ENCODE data around the gene PLSCR3.

Gene PLSCR3

DNA sequence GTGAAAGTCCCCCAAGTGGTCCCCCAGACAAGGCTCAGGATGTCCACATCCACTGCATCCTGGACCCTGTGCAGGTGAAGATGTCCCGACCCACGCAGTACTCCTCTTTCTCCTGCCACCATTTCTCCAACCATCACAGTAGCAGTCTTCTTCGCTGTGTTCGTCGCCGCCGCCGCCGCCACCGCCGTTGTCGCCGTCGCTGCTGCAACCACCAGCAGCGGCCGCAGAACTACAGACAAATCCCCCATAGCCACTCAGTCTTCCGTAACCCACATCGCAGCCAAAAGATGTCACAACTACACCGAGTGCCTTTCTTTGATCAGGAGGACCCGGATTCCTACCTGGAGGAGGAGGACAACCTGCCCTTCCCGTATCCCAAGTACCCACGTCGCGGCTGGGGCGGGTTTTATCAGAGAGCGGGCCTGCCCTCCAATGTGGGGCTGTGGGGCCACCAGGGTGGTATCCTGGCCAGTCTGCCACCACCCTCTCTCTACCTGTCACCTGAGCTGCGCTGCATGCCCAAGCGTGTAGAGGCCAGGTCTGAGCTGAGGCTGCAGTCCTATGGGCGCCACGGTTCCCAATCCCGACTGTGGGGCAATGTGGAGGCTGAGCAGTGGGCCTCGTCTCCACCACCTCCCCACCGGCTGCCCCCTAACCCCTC lies 32.0 kb upstream of the PLSCR3 start:
- DNase-seq: no peak

DNA sequence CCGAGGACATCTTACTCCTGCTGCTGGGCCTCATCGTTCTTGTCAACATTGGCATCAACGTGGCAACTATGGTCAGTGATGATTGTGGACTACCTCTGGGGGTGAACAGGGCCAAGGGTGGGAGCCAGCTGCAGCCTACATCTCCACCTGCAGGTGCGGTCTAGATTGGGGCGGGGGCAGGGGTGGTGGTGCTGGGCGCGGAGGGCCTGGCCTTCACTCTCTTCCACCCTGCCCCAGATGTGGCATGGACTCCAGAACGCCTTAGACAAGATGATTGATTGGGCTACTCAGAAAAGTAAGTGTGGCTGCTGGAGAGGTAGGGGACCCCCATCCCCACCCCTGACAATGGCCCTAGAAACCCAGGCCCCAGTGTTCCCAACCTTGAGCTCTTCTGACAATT lies 31.4 kb upstream of the PLSCR3 start:
- DNase-seq: no peak

DNA sequence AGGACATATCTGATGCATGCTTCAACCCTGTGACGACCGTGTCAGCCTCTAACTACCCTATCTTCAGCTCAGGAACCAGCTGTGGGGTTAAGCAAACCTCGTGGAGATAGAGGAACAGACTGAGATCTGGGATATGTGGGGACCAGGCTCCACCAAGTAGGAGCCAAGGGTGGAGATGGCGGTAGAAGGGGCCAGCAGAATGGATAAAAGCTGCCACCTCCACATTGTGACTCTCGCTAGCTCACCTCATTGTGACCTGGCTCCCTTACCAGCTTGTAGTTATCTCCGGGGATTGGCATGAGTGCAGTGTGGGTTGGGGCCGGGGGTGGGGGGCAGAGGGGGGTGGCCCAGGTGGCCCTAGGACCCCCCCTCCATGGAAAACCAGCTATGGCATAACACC lies 31.0 kb upstream of the PLSCR3 start, which contains the start of gene SPEM2:
TSS of gene SPEM2 (plus strand) at position 301 of the 400 bp plus-strand sequence. CDS start at position 374, 73 bp downstream.
- no peak for DNase-seq

DNA sequence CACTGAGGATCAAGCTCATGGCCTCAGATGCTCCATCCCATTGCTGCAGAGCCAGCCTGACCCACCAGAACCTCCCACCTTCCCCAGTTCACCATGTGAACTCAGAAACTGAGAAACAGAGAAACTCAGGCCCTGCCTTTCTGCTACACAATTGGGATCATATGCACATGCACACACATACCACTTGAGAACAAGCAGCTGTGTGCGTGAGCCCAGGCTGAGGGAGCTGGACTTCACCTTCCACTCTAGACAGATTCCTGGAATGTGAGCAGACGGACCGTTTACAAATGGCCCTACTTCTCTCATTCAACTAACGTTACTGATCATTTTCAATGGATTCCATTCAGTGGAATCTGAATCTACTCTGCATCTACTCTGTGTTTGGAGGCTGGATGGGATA lies 29.4 kb upstream of the PLSCR3 start:
- DNase-seq: no peak

DNA sequence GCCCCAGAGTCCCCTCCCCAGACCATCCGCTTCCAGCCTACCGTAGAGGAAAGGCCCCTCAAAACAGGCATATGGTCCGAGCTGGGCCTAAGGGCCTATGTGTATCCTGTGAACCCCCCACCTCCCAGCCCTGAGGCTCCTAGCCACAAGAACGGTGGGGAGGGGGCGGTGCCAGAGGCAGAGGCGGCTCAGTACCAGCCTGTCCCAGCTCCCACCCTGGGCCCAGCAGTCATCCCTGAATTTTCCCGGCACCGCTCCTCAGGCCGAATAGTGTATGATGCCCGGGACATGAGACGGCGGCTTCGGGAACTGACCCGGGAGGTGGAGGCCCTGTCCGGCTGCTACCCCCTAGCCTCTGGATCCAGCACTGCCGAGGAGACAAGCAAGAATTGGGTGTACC lies 26.9 kb upstream of the PLSCR3 start:
- no peak for DNase-seq

DNA sequence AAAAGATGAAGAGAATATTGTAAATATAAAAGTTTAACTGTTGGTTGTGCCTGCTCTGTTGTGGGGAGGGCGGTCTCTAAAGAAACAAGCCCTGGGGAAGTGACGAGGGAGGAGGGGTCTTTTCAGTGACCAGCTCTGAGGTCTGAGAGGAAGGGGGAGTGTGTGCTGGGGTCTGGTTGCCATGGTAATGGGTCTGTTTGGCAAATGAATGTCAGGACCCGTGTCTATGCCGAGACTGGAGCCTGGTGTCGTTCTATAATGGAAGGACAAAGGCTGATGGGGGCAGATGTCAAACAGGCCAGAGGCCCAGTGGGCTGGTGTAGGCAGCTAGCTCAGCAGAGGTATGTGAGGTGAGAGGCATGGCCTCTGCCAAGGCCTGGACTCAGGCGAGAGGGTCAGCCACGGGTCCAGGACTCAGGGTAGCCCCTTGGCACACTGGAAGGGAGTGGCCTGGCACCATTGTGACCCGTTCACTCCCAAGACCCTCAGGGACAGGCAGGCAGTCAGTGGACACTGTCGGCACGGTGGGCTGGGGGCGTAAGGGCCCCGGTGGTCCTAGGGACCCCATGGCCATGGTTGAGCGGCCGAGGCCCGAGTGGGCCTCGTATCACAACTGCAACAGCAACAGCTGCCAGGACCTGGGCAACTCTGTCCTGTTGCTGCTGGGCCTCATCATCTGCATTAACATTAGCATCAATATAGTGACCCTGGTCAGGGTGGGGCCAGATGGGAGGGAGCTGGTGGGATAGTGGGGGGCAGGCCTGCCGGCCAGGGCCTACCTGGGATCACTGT lies 25.7 kb upstream of the PLSCR3 start, which contains the start of gene SPEM1:
TSS of gene SPEM1 (plus strand) at position 506 of the 792 bp plus-strand sequence. CDS start at position 567, 61 bp downstream.
- DNase-seq: no peak

DNA sequence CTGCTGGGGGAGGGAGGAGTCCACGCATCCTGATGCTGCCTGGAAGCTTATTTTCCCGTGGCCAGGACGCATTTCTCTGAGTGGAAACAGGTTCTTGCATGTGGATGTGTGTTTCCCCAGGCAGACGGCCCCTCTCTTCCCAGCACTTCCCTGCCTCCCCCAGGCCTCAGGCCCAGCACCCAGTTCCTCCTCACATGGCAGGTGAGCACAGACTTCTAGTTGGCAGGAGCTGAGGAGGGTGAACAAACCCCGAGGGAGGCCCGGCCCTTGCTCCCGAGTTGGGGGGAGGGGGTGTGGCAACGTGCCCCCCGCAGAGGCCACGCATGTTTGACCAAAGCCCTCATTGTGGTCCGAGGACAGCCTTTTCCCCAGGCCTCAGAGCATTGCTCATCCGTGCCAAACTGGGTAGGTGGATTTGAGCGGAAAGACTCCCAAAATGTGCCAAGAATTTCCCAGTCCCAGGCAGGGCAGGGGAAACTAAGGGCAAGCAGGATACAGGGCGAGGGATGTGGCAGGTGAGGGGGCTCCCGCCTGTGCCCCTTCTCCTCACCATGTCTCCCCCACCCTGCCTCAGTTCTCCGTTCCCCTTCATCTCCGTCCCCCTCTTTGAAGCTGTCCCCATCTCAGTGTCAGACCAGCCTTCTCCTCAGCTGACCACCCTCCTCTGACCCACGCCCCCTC lies 24.3 kb upstream of the PLSCR3 start:
- DNase-seq: no peak

DNA sequence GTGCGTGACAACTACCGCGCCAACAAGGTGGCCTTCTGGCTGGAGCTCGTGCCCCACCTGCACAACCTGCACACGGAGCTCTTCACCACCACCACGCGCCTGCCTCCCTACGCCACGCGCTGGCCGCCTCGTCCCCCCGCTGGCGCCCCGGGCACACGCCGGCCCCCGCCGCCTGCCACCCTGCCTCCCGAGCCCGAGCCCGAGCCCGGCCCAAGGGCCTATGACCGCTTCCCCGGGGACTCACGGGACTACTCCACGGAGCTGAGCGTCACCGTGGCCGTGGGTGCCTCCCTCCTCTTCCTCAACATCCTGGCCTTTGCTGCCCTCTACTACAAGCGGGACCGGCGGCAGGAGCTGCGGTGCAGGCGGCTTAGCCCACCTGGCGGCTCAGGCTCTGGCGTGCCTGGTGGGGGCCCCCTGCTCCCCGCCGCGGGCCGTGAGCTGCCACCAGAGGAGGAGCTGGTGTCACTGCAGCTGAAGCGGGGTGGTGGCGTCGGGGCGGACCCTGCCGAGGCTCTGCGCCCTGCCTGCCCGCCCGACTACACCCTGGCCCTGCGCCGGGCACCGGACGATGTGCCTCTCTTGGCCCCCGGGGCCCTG lies 22.8 kb upstream of the PLSCR3 start:
- DNase-seq: no peak

DNA sequence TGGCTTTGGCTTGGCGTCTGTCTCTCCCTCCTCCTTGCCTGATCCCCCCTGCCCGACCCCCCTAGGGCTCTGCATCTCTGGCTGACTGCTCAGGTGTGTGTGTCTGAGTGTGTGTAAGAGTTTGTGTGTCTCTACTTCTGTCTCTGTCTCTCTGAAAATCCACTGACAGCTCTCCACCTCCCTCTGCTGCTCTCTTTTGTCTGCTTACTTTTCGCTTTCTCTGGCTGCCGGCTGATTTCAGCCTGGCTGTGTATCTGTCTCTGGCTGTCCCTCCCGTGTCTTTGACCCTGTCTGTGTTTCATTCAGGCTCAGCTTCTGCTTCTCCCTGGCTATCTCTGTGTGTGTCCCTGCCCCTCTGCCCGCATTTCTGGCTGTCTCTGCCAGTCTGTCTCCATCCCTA lies 22.0 kb upstream of the PLSCR3 start:
- DNase-seq: no peak

DNA sequence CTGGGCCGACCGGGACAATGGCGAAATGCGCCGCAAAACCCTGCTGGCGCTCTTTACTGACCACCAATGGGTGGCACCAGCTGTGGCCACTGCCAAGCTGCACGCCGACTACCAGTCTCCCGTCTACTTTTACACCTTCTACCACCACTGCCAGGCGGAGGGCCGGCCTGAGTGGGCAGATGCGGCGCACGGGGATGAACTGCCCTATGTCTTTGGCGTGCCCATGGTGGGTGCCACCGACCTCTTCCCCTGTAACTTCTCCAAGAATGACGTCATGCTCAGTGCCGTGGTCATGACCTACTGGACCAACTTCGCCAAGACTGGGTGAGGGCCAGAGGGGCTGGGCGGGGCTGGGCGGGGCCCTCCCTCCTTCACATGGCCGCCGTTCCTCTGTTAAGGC lies 21.5 kb upstream of the PLSCR3 start:
- no peak for DNase-seq

DNA sequence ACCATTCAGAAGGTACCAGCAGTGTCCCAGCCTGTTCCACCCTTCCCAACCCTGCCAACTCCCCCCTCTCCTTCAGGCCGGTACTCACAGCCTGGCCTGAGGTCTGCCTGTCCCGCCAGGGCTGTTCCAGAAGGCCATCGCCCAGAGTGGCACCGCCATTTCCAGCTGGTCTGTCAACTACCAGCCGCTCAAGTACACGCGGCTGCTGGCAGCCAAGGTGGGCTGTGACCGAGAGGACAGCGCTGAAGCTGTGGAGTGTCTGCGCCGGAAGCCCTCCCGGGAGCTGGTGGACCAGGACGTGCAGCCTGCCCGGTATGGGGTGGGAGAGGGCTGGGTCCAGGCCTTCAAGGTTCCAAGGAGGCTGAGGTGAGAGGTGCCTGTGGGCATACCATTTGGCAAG lies 20.5 kb upstream of the PLSCR3 start:
- no peak for DNase-seq

DNA sequence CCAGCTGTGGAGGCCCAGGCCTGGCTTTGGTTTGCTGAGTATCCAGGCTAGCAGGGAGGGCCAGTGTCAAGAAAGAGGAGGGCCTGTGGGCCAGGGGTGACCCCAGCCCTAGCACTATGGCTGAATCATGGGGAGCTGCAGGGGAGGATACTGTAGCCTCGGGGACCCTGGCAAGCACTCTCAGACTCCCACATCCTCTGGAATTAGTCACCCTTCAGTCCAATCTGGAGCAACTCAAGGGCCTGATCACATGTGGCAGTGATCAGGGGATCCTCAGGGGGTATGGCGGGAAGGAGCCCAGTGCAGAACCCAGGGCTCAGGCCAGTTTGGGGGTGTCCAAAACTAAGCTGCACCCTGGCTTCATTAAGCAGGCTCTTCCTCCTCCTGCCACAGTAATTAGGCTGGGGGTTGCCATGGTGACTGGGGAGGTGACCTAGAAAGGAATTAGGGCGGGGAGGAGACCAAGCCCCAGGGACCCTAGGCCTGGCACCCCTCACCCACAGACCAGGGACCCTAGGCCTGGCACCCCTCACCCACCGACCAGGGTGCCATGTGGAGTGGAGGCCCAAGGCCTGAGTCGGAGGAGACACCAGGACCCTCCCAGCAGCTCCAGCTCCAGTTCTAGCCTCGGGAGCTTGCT lies 19.1 kb upstream of the PLSCR3 start:
- no peak for DNase-seq

DNA sequence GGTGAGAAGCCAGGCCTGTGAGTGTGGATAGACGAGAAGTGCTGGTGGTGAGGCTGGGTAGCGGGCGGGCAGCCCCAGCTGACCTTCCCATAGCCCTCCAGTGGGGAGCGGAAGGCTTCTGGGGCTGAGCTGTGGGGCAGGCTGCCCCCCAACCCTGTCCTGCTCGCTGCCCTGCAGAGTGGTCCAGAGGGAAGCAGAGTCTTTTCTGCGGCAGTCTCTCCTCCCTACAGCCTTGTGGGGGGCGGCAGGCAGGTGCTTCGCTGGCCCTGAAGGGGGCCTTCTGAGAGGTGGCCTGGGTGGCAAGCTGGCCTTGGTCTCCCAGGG lies 17.1 kb upstream of the PLSCR3 start:
- DNase-seq: no peak

DNA sequence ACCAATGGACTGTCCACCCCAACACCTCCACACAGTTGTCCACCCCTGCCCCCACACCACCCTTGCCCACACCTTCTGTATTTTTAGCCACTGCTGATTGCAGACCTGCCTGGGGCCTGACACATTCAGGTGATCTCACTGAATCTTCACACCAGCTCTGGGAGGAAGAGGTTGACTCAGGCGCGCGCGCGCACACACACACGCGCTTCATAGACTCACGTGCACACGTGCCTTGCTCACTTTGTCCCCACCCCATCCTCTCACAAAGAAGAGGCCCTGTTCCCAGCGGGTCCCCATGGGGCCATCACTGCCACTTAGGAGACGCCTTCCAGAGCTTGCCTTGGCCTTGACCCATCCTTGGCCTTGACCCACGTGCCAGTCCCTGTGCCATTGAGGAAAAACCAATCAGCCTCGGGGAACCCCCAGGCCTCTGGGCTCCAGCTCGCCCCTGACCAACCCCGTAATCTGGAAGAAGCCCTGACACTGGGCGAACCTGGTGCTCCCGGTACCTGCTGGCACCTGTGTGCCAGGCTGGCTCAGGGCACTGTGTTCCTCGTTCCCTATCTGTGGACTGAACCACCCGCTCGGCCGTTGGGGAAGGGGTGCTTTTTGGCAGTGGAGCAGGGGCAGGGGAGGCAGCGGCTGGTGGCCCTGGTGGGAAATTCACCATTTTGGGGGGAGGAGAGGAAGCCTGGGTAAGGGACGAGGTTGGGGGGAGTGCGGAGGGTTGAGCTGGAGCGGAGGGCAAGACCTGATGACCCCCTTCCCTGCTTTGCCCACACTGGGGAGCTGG lies 16.5 kb upstream of the PLSCR3 start:
- no peak for DNase-seq

DNA sequence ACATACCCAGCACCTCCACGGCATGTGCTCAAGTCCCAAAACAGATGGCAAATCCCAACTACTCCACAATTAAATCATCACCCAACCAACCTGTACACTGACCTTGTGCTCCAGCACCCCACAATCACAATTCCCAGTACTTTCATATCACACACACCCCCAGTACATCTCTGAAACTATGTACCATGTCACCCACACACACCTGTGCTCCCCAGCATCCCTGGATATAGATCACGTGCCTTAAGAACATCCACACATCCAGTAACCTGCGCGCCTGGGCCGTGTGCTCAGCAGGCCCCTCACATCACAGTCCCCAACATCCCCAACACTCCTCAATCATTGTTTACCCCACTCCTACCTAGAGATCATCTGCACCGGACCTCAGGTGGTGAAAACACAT lies 15.4 kb upstream of the PLSCR3 start:
- no peak for DNase-seq

DNA sequence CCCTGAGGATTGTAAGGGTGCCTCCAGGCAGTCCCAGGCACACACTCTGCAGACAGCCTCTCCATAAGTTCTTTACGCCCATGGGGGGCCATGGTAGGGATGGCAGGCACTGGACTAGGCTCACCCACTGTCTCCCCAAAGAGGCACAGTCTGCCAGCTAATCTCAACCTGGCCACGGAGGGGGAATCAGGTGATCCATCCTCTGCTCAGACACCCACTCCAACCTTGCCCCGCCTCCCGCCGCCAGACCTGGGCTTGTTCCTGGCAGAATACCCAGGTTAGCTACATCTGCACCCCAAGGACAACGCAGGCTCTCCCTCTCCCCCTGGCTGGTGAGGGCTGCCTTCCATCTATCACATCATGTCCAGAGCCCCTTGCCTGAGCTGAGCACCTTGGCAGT lies 14.5 kb upstream of the PLSCR3 start:
- DNase-seq: no peak

DNA sequence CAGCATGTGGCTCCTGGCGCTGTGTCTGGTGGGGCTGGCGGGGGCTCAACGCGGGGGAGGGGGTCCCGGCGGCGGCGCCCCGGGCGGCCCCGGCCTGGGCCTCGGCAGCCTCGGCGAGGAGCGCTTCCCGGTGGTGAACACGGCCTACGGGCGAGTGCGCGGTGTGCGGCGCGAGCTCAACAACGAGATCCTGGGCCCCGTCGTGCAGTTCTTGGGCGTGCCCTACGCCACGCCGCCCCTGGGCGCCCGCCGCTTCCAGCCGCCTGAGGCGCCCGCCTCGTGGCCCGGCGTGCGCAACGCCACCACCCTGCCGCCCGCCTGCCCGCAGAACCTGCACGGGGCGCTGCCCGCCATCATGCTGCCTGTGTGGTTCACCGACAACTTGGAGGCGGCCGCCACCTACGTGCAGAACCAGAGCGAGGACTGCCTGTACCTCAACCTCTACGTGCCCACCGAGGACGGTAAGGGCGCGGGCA lies 14.0 kb upstream of the PLSCR3 start:
- no peak for DNase-seq

DNA sequence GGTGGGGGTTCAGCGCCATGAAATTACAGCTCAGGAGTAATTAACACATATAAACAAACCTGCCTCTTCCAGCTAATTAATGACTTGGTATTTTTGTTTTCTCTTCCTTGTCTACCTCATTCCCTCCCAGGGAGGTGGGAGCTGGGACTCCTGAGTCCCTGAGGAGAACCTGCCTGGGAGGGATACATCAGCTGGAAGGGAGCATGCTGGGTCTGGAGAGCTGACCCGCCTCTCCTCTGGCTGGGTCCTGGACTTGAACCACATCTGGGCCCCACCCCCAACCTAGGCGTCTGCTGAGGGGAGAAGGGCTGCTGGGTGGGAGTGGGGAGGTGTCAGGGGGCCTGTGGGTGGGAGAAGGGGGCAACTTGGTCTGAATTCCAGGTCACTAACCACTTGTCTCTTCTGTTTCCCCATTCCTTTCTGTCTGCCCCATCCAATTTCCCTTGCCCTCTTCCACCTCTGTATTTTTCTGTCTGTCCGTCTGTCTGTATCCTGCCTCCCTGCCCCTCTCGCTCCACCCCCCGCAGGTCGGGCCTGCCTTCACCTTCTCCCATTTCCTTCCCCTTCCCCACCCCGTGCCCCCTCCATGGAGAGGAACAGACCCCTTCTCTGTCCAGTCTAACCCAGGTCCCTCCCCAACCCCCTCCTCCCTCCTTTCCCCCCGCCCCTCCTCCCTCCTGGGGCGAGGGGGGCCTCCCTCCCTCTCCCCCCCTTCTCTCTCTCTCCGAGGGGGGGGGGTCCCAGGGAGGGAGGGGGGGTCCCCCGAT lies 13.3 kb upstream of the PLSCR3 start, which contains the start of gene NLGN2:
TSS of gene NLGN2 (plus strand) at position 361 of the 767 bp plus-strand sequence. CDS start 411 bp downstream, outside the sequence.
- DNase-seq: no peak

DNA sequence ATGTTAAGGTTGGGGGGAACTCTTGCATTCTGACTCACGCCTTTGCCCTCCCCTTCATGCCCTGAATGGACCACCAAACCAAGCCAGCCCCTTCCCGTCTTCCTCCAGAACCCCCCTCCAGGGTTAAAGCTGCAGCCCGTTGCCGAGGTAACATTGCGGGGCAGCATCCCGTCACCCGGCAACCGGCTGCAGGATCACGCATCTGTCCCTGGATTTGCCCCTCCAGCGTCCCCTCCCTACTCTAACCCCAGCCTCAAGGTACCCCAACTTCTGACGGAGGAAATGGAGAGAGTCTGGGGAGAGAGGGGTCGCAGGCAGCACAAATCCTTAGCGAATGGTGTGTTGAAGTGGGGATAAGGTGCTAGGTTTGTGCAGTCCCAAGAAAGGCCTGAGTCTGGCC lies 12.8 kb upstream of the PLSCR3 start:
- DNase-seq: no peak

DNA sequence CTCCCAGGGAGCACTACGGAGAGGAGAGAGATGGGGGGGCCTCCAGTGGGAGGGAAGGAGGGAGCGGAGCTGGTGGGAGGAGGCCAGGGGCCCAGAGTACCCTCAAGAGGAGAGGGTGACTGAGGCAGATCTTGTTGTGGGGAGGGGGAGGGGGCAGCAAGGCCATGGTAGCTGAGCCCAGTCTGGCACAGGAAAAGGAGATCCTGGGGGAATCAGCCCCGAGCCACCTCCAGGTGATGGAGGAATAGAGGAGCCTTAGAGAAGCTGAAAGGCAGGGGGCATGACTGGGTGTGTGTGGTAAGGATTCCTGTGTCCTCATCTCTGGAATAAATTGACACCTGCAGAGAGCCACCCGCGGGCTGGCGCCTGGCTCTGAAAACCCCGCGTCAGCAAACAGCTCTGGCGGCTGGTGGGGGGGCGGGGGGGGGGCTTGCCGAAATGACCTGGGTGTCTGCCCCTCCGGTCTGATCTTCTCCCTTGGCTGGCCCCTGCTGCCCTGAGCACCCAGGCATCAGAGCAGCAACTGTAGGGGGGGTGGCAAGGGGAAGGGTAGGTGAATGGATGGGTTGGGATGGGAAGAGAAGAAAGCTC lies 12.0 kb upstream of the PLSCR3 start:
- no peak for DNase-seq

Data from NCI-H2081 treated with DMSO at 0.1 percent for 48 hours (cell line).